ENCODE results near the gene EDRF1. TPM values are rescaled to one million over a fixed set of nuclear protein-coding genes. Genes with fewer than 3 reads are reported as not detected.
A peak's percentile ranks its signal among the peaks of the same experiment; 100 is the strongest.
"Not testable (repeated sequence)": the region's sequence is repeated elsewhere in the genome, so short reads cannot be mapped to it uniquely, and the experiment has no call there.

The EDRF1 gene
- total RNA-seq, 2 donors from 2014 or later: 14.2 to 28.6 TPM

GRCh38 chr10:125709553-125710474, 9.7 kb upstream of the EDRF1 start:
- peak overlapping the region; percentile 27 for H3K4me3 ChIP-seq
- no peaks in the 10 kb centered on the region for H3K4me1 ChIP-seq (ENCODE audit: control insufficient read depth in 1 of 2, low read depth in 2 of 2)
- H3K27ac ChIP-seq: no peak overlapping the region
- peaks cover 7% of the 10 kb centered on the region for H3K9me3 ChIP-seq
- TF ChIP-seq CTCF (IDR thresholded peaks at IDR 0.05): no peak
- no peaks in the 10 kb centered on the region for H3K36me3 ChIP-seq
- no peak for ATAC-seq (ENCODE audit: insufficient number of reproducible peaks, low FRiP score, low read depth)
- no peaks in the 10 kb centered on the region for H3K27me3 ChIP-seq (replicated peaks; ENCODE audit: insufficient read depth)
- no peak for DNase-seq (ENCODE audit: low spot score)

- no peak for TF ChIP-seq CTCF (IDR thresholded peaks at IDR 0.05)
- DNase-seq (ENCODE audit: low spot score) (no peak), ATAC-seq (ENCODE audit: insufficient number of reproducible peaks, low FRiP score, low read depth) (no peak)
- H3K4me3 ChIP-seq: no peak overlapping the region
- no peaks in the 10 kb centered on the region for H3K27me3 ChIP-seq (replicated peaks; ENCODE audit: insufficient read depth)
- peaks cover 7% of the 10 kb centered on the region for H3K9me3 ChIP-seq
- H3K27ac ChIP-seq: no peak overlapping the region
- H3K4me1 ChIP-seq (ENCODE audit: control insufficient read depth in 1 of 2, low read depth in 2 of 2): no peaks in the 10 kb centered on the region
- H3K36me3 ChIP-seq: no peaks in the 10 kb centered on the region
Measured at GRCh38 chr10:125711110-125711750, 8.3 kb upstream of the EDRF1 start.

- not testable (repeated sequence) for H3K4me3 ChIP-seq; H3K27me3 ChIP-seq (replicated peaks; ENCODE audit: insufficient read depth); ATAC-seq (ENCODE audit: insufficient number of reproducible peaks, low FRiP score, low read depth); DNase-seq (ENCODE audit: low spot score); H3K9me3 ChIP-seq; H3K36me3 ChIP-seq; H3K27ac ChIP-seq; H3K4me1 ChIP-seq (ENCODE audit: control insufficient read depth in 1 of 2, low read depth in 2 of 2)
Measured at GRCh38 chr10:125714728-125715127, 4.8 kb upstream of the EDRF1 start.

GRCh38 chr10:125720002-125720382, 483 bp downstream of the EDRF1 start:
- Histone ChIP-seq H3K27ac (peak overlapping the region; percentile 79 to 91), H3K4me1 (ENCODE audit: control insufficient read depth in 1 of 2, low read depth in 2 of 2) (peaks cover 7 to 11% of the 10 kb centered on the region in 2 donors), H3K27me3 (replicated peaks; ENCODE audit: insufficient read depth) (no peaks in the 10 kb centered on the region), H3K36me3 (peaks cover 14% of the 10 kb centered on the region), H3K4me3 (peak overlapping the region; percentile 91), H3K9me3 (no peaks in the 10 kb centered on the region)
- DNase-seq (ENCODE audit: low spot score): no peak
- no peak for TF ChIP-seq CTCF (IDR thresholded peaks at IDR 0.05)
- no peak for ATAC-seq (ENCODE audit: insufficient number of reproducible peaks, low FRiP score, low read depth)

- DNase-seq (ENCODE audit: low spot score) (no peak), ATAC-seq (ENCODE audit: insufficient number of reproducible peaks, low FRiP score, low read depth) (no peak)
- Histone ChIP-seq H3K27me3 (replicated peaks; ENCODE audit: insufficient read depth) (no peaks in the 10 kb centered on the region), H3K9me3 (no peaks in the 10 kb centered on the region), H3K36me3 (peaks cover 21% of the 10 kb centered on the region), H3K4me3 (no peak overlapping the region), H3K27ac (no peak overlapping the region), H3K4me1 (ENCODE audit: control insufficient read depth in 1 of 2, low read depth in 2 of 2) (peaks cover 7 to 11% of the 10 kb centered on the region in 2 donors)
- TF ChIP-seq CTCF (IDR thresholded peaks at IDR 0.05): no peak
Measured at GRCh38 chr10:125721035-125721434, 1.5 kb downstream of the EDRF1 start.

Data from thoracic aorta (tissue), 2 donors.